ENCODE measurements around the gene GRAMD2B. TPM values are rescaled to one million over a fixed set of nuclear protein-coding genes. Genes with fewer than 3 reads are reported as not detected.
A peak's percentile ranks its signal among the peaks of the same experiment; 100 is the strongest.

Gene GRAMD2B
- total RNA-seq, 1 donor from 2014 or later: 11.0 TPM

GRCh38 chr5:126534553-126534952 lies 111.3 kb downstream of the GRAMD2B start:
- H3K36me3 ChIP-seq: no peaks in the 10 kb centered on the region
- H3K4me1 ChIP-seq: peaks cover 9% of the 10 kb centered on the region
- Mint-ChIP-seq H3K27ac (no peak overlapping the region), H3K9me3 (no peaks in the 10 kb centered on the region), H3K27me3 (ENCODE audit: insufficient read depth, low read depth) (peaks cover 7% of the 10 kb centered on the region), H3K4me3 (no peak overlapping the region), H3K36me3 (no peaks in the 10 kb centered on the region), H3K4me1 (peaks cover 24% of the 10 kb centered on the region)
- H3K4me3 ChIP-seq: no peak overlapping the region
- no peaks in the 10 kb centered on the region for H4K20me1 ChIP-seq (ENCODE audit: low read depth)
- no peak overlapping the region for H3K4me2 ChIP-seq
- no peak for DNase-seq (ENCODE audit: low spot score)
- H2AFZ ChIP-seq (replicated peaks): no peak overlapping the region
- H3K9me3 ChIP-seq (ENCODE audit: low read depth): no peaks in the 10 kb centered on the region
- no peak overlapping the region for H3K27ac ChIP-seq
- no peaks in the 10 kb centered on the region for H3K79me2 ChIP-seq (ENCODE audit: low read depth)
- H3F3A ChIP-seq (ENCODE audit: low read depth): no peaks in the 10 kb centered on the region
- no peak for TF ChIP-seq CTCF (IDR thresholded peaks at IDR 0.05)
- no peak for TF ChIP-seq EZH2 (IDR thresholded peaks at IDR 0.05)
- no peak for TF ChIP-seq EZH2phosphoT487 (IDR thresholded peaks at IDR 0.05)
- H3K9ac ChIP-seq: no peak overlapping the region
- no peaks in the 10 kb centered on the region for H3K27me3 ChIP-seq

GRCh38 chr5:126535856-126536545 lies 112.8 kb downstream of the GRAMD2B start:
- Histone ChIP-seq H3K9me3 (ENCODE audit: low read depth) (no peaks in the 10 kb centered on the region), H2AFZ (replicated peaks) (no peak overlapping the region), H3K4me2 (no peak overlapping the region), H3F3A (ENCODE audit: low read depth) (peaks cover 8% of the 10 kb centered on the region), H3K4me1 (peaks cover 8% of the 10 kb centered on the region), H3K36me3 (no peaks in the 10 kb centered on the region), H3K79me2 (ENCODE audit: low read depth) (no peaks in the 10 kb centered on the region), H3K27me3 (no peaks in the 10 kb centered on the region), H3K9ac (no peak overlapping the region), H3K4me3 (no peak overlapping the region), H3K27ac (no peak overlapping the region), H4K20me1 (ENCODE audit: low read depth) (no peaks in the 10 kb centered on the region)
- H3K4me3 Mint-ChIP-seq: no peak overlapping the region
- H3K36me3 Mint-ChIP-seq: no peaks in the 10 kb centered on the region
- peaks cover 21% of the 10 kb centered on the region for H3K4me1 Mint-ChIP-seq
- TF ChIP-seq EZH2 (IDR thresholded peaks at IDR 0.05) (no peak), CTCF (IDR thresholded peaks at IDR 0.05) (no peak), EZH2phosphoT487 (IDR thresholded peaks at IDR 0.05) (no peak)
- DNase-seq (ENCODE audit: low spot score): no peak
- no peak overlapping the region for H3K27ac Mint-ChIP-seq
- H3K9me3 Mint-ChIP-seq: no peaks in the 10 kb centered on the region
- H3K27me3 Mint-ChIP-seq (ENCODE audit: insufficient read depth, low read depth): peaks cover 7% of the 10 kb centered on the region

- H2AFZ ChIP-seq (replicated peaks): no peak overlapping the region
- H3K27ac Mint-ChIP-seq: peak overlapping the region; percentile 5
- H3K4me1 Mint-ChIP-seq: peaks cover 13% of the 10 kb centered on the region
Measured at GRCh38 chr5:126536874-126537273, 113.7 kb downstream of the GRAMD2B start.

More at GRCh38 chr5:126536874-126537273, 113.7 kb downstream of the GRAMD2B start:
- H3K27me3 Mint-ChIP-seq (ENCODE audit: insufficient read depth, low read depth): peaks cover 5% of the 10 kb centered on the region
- Histone ChIP-seq H3K4me1 (no peaks in the 10 kb centered on the region), H3K9me3 (ENCODE audit: low read depth) (no peaks in the 10 kb centered on the region), H3K9ac (no peak overlapping the region), H3K27ac (no peak overlapping the region), H4K20me1 (ENCODE audit: low read depth) (no peaks in the 10 kb centered on the region), H3K36me3 (no peaks in the 10 kb centered on the region), H3K4me2 (no peak overlapping the region), H3K4me3 (no peak overlapping the region), H3F3A (ENCODE audit: low read depth) (peaks cover 17% of the 10 kb centered on the region), H3K79me2 (ENCODE audit: low read depth) (no peaks in the 10 kb centered on the region), H3K27me3 (no peaks in the 10 kb centered on the region)
- TF ChIP-seq CTCF (IDR thresholded peaks at IDR 0.05) (no peak), EZH2phosphoT487 (IDR thresholded peaks at IDR 0.05) (no peak), EZH2 (IDR thresholded peaks at IDR 0.05) (no peak)
- H3K36me3 Mint-ChIP-seq: no peaks in the 10 kb centered on the region
- H3K4me3 Mint-ChIP-seq: no peak overlapping the region
- no peak for DNase-seq (ENCODE audit: low spot score)
- no peaks in the 10 kb centered on the region for H3K9me3 Mint-ChIP-seq
